Duodenal mucosa (tissue), 2 donors: ENCODE measurements around the gene CLDN24.

Source experiments
- H3K27ac ChIP-seq: one replicate; pipeline ENCODE4 v1.7.0; 2013; ENCODE audit warnings: low read depth, low read length
- H3K27me3 ChIP-seq, 2 donors: one replicate each; pipeline ENCODE4 v1.7.0; 2013; ENCODE audit warnings: low read length in 2 of 2, control low read depth in 1 of 2; ENCODE audit not compliant: insufficient read depth in 2 of 2, control insufficient read depth in 1 of 2
- H3K36me3 ChIP-seq, 2 donors: one replicate each; pipeline ENCODE4 v1.7.0; 2013; ENCODE audit warnings: low read length in 2 of 2, control low read depth in 1 of 2; ENCODE audit not compliant: insufficient read depth in 2 of 2, control insufficient read depth in 1 of 2
- H3K4me1 ChIP-seq, 2 donors: one replicate each; pipeline ENCODE4 v1.7.0; 2013; ENCODE audit warnings: low read length in 2 of 2, control low read depth in 1 of 2; ENCODE audit not compliant: insufficient read depth in 2 of 2, control insufficient read depth in 1 of 2
- H3K4me3 ChIP-seq, 2 donors: one replicate each; pipeline ENCODE4 v1.7.0; 2013; ENCODE audit warnings: low read length in 2 of 2, low read depth in 1 of 2
- H3K9ac ChIP-seq, 2 donors: one replicate each; pipeline ENCODE4 v1.7.0; 2013; ENCODE audit warnings: low read length in 2 of 2, low read depth in 1 of 2
- H3K9me3 ChIP-seq, 2 donors: one replicate each; pipeline ENCODE4 v1.7.0; 2013; ENCODE audit warnings: low read length in 2 of 2, control low read depth in 1 of 2; ENCODE audit not compliant: control insufficient read depth in 1 of 2

Gene CLDN24

GRCh38 chr4:183356931-183357675 lies 34.9 kb upstream of the CLDN24 start:
- H3K36me3 ChIP-seq = no peaks in the 10 kb centered on the region
- H3K4me3 ChIP-seq = no peak overlapping the region
- no peak overlapping the region for H3K9ac ChIP-seq
- no peaks in the 10 kb centered on the region for H3K9me3 ChIP-seq
- no peak overlapping the region for H3K27ac ChIP-seq
- no peaks in the 10 kb centered on the region for H3K27me3 ChIP-seq
- H3K4me1 ChIP-seq = peaks cover 9 to 31% of the 10 kb centered on the region in 2 donors

- Histone ChIP-seq H3K4me3 (no peak overlapping the region), H3K4me1 (peaks cover 9 to 31% of the 10 kb centered on the region in 2 donors), H3K27ac (no peak overlapping the region), H3K9me3 (no peaks in the 10 kb centered on the region), H3K36me3 (no peaks in the 10 kb centered on the region), H3K27me3 (no peaks in the 10 kb centered on the region), H3K9ac (no peak overlapping the region)
These were observed 34.1 kb upstream of the CLDN24 start for GRCh38 chr4:183356173-183356830.

GRCh38 chr4:183355405-183355804 lies 33.2 kb upstream of the CLDN24 start:
- H3K4me3 ChIP-seq = peak overlapping the region in 1 of 2 donors; percentile 38
- H3K9me3 ChIP-seq = no peaks in the 10 kb centered on the region
- H3K36me3 ChIP-seq = no peaks in the 10 kb centered on the region
- peaks cover 9 to 31% of the 10 kb centered on the region in 2 donors for H3K4me1 ChIP-seq
- H3K9ac ChIP-seq = no peak overlapping the region
- H3K27ac ChIP-seq = no peak overlapping the region
- H3K27me3 ChIP-seq = no peaks in the 10 kb centered on the region

DNA sequence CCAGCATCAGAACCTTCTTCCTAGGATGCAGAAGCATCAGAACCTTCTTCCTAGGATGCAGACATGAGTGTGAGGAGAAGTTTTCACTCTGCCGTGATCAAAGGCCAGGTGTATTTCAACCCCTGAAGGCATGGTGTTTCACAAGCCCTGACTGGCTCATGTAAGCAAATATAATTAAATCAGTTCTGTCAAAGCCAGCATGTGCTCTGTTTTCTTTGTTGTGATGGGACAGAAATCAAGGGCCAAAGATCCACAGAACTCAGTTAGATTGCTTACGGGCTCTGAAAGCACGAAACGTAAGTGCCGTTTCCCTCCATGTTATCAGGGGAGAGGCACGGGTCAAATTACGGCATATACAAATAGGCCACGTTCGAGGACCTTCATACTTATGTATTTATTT lies 32.0 kb upstream of the CLDN24 start:
- Histone ChIP-seq H3K36me3 (no peaks in the 10 kb centered on the region), H3K9me3 (no peaks in the 10 kb centered on the region), H3K27ac (no peak overlapping the region), H3K4me3 (no peak overlapping the region), H3K27me3 (no peaks in the 10 kb centered on the region), H3K9ac (peak overlapping the region in 1 of 2 donors; percentile 19), H3K4me1 (peaks cover 9 to 31% of the 10 kb centered on the region in 2 donors)

GRCh38 chr4:183353557-183353956 lies 31.3 kb upstream of the CLDN24 start:
- Histone ChIP-seq H3K4me3 (no peak overlapping the region), H3K27ac (no peak overlapping the region), H3K9ac (no peak overlapping the region), H3K36me3 (no peaks in the 10 kb centered on the region), H3K27me3 (no peaks in the 10 kb centered on the region), H3K9me3 (no peaks in the 10 kb centered on the region), H3K4me1 (peaks cover 9 to 31% of the 10 kb centered on the region in 2 donors)

DNA sequence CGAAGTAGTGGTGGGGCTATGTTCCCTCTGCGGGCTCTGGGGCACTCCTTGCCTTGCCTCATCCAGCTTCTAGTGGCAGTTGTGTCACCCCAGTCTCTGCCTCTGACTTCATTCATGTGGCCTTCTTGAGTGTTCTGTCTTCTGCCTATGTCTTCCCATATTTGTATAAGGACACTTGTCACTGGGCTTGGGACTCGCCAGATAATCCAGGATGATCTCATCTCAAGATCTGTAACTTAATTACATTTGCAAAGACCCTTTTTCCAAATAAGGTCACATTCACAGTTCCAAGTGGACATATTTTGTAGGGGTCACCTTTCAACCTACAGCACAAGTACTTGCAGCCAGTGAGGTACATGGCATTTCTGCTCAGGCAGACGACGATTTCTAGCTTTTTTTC lies 30.3 kb upstream of the CLDN24 start:
- Histone ChIP-seq H3K9me3 (no peaks in the 10 kb centered on the region), H3K36me3 (no peaks in the 10 kb centered on the region), H3K9ac (no peak overlapping the region), H3K4me3 (no peak overlapping the region), H3K4me1 (peaks cover 9 to 31% of the 10 kb centered on the region in 2 donors), H3K27me3 (no peaks in the 10 kb centered on the region), H3K27ac (no peak overlapping the region)

DNA sequence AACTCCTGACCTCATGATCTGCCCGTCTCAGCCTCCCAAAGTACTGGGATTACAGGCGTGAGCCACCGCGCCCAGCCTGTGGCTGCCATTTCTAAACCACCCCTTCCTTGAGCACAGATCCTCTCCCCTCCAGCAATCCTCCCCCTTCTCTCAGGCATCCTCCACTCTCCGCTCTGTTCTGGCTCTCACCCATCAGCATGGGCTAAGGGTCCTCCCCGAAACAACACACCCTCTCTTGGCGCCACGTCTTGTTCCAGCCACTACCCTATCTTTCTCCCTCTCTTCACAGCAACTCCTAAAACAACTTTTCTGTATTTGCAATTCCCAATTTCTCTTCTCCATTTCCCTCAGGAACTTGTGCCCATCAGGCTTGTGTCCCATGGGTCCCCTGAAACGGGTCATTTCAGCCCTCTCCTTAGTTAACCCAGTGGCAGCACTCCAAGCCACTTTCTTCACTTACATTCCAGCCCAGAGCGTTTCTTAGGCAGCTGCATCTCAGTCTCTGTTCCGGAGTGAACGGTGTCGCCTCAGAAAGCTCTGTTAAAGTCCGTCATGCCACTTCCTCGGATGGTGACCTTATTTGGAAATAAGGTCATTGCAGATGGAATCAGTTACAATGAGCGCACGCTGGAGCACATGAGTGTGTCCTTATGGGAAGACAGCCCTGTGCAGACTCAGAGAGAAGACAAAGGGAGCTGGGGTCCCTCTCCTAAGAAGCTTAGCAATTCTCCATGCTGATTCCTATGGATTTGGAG lies 28.3 kb upstream of the CLDN24 start:
- no peak overlapping the region for H3K27ac ChIP-seq
- H3K27me3 ChIP-seq = no peaks in the 10 kb centered on the region
- no peak overlapping the region for H3K9ac ChIP-seq
- H3K9me3 ChIP-seq = no peaks in the 10 kb centered on the region
- H3K4me3 ChIP-seq = no peak overlapping the region
- H3K4me1 ChIP-seq = peaks cover 0 to 13% of the 10 kb centered on the region in 2 donors
- no peaks in the 10 kb centered on the region for H3K36me3 ChIP-seq

- Histone ChIP-seq H3K4me3 (no peak overlapping the region), H3K27ac (no peak overlapping the region), H3K9ac (no peak overlapping the region), H3K27me3 (no peaks in the 10 kb centered on the region), H3K4me1 (peaks cover 0 to 8% of the 10 kb centered on the region in 2 donors), H3K9me3 (no peaks in the 10 kb centered on the region), H3K36me3 (no peaks in the 10 kb centered on the region)
These were observed 27.4 kb upstream of the CLDN24 start for GRCh38 chr4:183349673-183350072.

DNA sequence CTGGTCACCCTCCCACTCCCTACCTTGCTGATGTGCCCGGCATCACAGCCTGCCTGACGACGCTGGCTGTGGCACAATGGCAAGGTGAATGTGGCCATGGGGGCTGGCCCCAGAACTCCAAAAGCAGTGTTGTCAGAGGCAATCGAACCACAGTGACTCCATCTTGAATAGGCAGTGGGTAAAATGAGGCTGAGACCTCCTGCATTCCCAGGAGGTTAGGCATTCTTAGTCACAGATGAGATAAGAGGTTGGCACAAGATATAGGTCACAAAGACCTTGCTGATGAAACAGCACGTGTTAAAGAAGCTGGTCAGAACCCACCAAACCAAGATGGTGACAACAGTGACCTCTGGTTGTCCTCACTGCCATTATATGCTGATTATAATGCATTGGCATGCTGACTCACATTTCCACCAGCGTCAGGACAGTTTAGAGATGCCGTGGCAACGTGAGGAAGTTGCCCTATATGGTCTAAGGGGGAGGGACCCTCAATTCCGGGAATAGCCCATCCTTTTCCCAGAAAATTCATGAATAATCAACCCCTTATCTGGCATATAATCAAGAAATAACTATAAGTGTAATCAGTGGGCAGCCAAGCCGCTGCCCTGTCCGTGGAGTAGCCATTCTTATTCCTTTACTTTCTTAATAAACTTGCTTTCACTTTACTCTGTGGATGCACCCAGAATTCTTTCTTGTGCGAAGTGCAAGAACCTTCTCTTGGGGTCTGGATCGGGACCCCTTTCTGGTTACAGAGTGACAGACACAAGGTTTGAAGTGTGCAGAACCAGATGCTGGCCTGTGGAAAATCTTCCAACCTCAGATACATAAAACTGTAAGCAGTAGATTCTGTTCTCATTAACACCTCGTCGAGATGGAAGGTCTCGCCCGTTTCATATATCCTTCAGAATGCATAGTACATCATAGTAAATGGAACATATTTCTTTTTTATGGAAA lies 26.8 kb upstream of the CLDN24 start:
- Histone ChIP-seq H3K4me3 (no peak overlapping the region), H3K4me1 (peaks cover 0 to 1% of the 10 kb centered on the region in 2 donors), H3K27me3 (no peaks in the 10 kb centered on the region), H3K9me3 (no peaks in the 10 kb centered on the region), H3K9ac (no peak overlapping the region), H3K36me3 (no peaks in the 10 kb centered on the region), H3K27ac (no peak overlapping the region)
